GM13977 (cell line): Measurements from ENCODE around the gene PLXNB3.
A peak's percentile ranks its signal among the peaks of the same experiment; 100 is the strongest.

ENCODE experiments used
- DNase-seq: peaks from one replicate; pipeline ENCODE4 v3.0.0; 2012; ENCODE audit warnings: low spot score
- CTCF ChIP-seq: IDR thresholded peaks from 2 replicates; pipeline ENCODE4 v1.5.1; 2012; ENCODE audit warnings: mild to moderate bottlenecking, control low read depth; ENCODE audit not compliant: insufficient read depth; ENCODE audit errors: extremely low read depth, missing control alignments
- in situ Hi-C: fragments of 300-500 bp; cut with MboI; formaldehyde crosslinking; loops from one replicate; pipeline ENCODE4 v1.12.0; 2022; ENCODE audit warnings: low sequenced_read_pairs, low pct_unique_long_range_greater_than_20kb, mixed read lengths, inconsistent platforms; ENCODE audit not compliant: unreplicated experiment

PLXNB3 gene

DNA sequence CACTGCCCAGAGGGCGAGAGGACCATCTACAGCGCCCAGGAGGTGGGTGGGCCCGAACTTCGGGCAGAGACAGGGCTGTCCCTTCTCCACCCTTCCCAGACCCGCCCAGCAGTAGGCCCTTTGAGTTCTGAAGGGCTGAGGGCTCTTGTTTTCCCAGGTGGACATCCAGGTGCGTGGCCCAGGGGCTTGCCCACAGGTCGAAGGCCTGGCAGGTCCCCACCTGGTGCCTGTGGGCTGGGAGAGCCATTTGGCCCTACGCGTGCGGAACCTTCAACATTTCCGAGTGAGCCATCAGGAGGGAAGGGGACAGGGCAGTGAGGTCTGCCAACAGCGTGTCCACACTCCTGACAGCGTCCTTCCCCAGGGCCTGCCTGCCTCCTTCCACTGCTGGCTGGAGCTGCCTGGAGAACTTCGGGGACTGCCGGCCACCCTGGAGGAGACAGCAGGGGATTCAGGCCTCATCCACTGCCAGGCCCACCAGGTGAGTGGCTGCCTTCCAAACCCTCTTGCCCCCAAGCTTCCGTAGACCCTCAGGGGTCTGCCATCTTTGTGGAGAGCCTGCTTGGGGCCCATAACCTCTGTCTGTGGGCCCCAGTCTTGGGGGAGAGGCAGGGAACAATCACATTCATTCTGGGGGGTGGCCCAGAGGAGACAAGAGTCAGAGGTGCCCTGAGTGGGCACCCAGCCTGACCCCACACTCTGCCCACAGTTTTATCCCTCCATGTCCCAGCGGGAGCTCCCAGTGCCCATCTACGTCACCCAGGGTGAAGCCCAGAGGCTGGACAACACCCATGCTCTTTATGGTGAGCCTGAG is 6.8 kb downstream of the PLXNB3 start:
- in situ Hi-C loops = no loop called here
- peak; percentile 38 for DNase-seq
- TF ChIP-seq CTCF = no peak

DNA sequence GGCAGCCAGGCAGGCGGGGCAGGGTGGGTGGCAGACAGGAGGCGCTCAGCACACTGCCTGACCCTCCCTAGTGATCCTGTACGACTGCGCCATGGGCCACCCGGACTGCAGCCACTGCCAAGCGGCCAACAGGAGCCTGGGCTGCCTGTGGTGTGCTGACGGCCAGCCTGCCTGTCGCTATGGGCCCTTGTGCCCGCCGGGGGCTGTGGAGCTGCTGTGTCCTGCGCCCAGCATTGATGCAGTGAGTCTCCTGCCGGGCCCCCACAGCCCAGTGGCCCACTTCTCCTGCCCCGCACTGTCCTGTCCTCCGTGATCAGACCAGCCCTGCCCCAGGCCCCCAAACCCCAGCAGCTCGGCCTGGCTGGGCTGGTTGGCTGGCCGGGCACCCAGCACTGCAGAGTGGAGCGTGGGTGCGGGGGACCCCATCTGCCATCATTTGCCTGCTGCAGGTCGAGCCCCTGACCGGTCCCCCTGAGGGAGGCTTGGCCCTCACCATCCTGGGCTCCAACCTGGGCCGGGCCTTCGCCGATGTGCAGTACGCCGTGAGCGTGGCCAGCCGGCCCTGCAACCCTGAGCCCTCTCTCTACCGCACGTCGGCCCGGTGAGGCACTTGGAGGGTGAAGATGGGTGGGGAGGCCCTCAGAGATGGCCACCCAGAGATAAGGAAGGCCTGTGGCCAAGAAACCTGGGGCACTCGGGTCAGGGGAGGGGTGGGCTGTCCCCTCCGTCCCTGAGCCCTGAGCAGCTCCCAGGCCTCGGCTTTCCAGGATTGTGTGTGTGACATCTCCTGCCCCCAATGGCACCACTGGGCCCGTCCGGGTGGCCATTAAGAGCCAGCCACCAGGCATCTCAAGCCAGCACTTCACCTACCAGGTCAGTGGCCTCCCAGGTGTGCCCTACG is 7.6 kb downstream of the PLXNB3 start:
- DNase-seq = peak; percentile 20
- no peak for TF ChIP-seq CTCF
- in situ Hi-C loops = no loop called here

GRCh38 chrX:153772316-153773217 is 8.5 kb downstream of the PLXNB3 start:
- DNase-seq = peak; percentile 26
- no peak for TF ChIP-seq CTCF
- in situ Hi-C loops = no loop called here

DNA sequence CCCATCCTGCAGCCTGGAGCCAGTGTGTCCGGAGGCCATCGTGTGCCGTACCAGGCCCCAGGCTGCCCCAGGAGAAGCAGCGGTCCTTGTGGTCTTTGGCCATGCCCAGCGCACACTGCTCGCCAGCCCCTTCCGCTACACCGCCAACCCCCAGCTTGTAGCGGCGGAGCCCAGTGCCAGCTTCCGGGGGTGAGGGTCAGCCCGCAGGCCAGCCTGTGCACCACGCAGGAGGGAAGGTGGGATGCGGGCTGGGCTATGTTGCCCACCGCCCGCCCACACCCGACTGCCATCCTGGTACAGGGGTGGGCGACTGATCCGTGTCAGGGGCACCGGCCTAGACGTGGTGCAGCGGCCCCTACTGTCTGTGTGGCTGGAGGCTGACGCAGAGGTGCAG is 9.2 kb downstream of the PLXNB3 start:
- DNase-seq = no peak
- in situ Hi-C loops = no loop called here
- no peak for TF ChIP-seq CTCF

GRCh38 chrX:153773741-153774575 is 9.9 kb downstream of the PLXNB3 start:
- no peak for TF ChIP-seq CTCF
- in situ Hi-C loops = no loop called here
- no peak for DNase-seq
